Occipital lobe (tissue), 3 donors: Measurements from ENCODE around the gene PTGES3. TPM values are rescaled to one million over a fixed set of nuclear protein-coding genes. Genes with fewer than 3 reads are reported as not detected.

ENCODE experiments used
- DNase-seq: peaks from one replicate; lab custom pipeline; 2025; lab: John Stamatoyannopoulos, UW
- small RNA-seq: library from RNA; depleted of rRNA; stranded (forward); fragments of <200 nt; gene quantifications from one replicate; pipeline ENCODE3, GENCODE V24; 2014
- total RNA-seq: library from RNA; depleted of rRNA; stranded (reverse); fragments of >200 nt; gene quantifications from one replicate; pipeline ENCODE4 v1.2.3, GENCODE V29; 2014

PTGES3 gene
- total RNA-seq, 1 donor from 2014 or later, result 86.4 TPM

DNA sequence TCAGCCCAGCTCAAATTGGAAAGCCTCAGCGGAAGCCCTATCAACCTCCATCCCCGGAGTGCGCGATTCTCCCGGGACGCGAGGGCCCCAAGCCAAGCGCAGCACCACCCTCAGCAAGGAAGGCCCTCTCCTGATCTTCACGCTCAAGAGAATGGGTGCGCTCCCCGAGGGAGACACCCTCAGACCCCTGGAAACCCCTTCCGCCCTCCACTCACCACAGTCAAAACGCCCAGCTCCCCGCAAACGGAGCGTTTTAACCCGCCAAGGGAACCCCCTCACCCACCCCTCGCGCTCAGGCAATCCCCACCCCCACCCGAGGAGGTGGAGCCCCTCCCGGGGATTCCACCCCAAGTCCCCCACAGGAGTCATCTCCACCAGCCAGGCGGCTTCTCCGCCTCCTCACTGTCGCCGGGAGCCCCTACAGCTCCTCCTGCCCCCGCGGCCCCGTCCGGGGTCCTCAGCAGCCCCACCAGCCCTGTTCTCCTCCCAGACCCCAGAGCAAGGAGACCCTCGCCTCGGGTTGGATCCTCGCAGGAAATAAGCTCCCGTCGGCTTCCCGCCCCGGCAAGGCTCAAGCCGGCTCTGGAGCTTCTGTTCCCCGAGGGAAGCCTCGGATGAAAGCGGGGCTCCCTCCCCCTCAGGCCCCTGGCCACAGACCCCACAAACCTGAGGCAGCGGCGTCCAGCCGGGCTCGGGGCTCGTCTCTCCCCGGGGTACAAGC is 58.5 kb downstream of the PTGES3 start:
- DNase-seq, result peak; percentile 47

DNA sequence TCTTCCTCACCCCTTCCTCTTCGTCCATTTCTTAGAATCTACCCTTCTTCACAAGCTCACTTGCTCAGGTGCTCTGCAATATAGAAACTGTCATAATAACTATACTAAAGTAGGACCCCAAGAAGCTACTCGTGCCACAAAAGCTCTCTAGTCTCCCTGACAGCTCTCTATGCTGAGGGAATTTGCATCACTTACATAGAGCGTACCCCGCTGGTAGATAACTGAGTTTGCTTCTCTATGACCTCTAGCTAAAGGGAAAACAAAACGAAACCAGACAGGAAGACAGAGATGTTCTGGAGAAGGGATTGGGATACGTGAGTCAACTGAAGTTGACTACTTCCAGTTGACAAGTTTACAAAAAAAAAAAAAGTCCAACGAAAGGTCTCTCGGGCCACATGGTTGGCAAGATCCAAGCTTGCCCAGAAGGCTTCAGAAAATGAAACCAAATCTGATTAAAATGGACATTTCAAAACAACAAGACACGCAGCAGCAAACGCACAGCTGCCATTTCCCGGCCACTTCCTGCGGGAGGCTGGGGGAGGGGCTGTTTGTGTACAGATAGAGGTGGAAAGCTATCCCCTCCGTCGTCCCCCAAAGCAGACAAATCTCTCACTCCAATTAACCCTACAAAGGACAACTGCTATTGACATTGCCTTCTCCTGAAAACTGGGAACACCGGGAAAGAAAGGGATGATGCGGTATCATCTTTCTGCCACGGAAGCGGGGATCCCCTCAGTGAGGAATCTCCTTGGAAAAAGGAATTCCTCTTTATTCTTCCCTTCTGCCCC is 59.2 kb downstream of the PTGES3 start:
- DNase-seq, result peak; percentile 41

DNA sequence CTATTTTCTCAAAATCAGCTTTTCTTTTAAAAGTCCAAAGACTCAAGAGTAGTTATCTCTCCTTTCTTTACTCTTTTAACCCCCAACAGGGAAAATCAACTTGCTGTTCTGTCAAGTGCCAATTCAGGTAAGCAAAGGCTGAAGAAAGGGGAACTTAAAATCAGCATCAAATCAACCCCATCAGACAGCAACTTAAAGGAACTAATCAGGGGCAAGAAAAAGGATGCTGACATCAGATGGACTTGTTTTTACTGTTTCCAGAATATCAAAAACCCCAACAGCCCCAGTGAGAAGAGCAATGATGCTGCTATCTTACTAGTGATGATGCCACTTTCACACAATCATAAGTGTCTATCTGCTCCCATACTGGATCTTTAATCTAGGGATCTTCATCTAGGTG is 61.4 kb downstream of the PTGES3 start:
- DNase-seq, result no peak

DNA sequence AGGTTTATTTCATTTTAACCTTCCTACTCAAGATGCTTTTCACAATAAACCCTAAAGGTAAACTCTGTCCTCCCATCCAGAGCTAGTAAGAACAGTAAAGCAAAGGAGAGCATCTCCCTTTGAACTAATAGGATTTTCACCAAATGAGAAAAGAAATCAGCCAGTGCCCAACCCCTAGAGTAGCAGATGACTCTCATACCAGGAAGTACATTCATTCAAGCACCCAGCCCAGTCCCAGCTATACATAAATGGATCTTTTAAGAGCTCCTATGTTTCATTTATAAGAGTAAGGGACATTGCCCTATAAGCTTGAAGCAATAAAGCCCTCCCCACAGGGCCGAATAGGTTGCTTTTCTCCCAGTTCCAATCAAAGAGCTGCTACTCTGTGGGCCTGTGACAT is 65.5 kb downstream of the PTGES3 start:
- DNase-seq, result no peak

DNA sequence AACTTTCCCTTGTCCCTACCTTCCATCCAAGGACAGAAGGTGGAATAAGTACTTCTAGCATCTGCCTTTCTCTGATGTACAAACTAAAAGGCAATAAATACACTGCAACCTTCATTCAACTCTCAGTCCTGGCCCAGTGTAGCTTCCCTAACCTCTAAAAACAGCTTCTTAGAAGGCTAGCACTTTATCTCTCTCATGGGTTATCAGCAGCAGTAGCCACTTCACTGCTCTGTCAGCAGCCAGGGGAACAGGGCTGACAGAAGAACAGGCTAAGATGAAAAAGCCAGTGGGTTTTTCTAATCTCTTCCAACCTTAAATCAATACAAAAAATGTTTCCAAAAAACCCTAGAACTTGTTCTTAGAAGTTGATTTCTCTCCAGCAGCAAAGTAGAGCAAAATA is 71.2 kb downstream of the PTGES3 start:
- no peak for DNase-seq

DNA sequence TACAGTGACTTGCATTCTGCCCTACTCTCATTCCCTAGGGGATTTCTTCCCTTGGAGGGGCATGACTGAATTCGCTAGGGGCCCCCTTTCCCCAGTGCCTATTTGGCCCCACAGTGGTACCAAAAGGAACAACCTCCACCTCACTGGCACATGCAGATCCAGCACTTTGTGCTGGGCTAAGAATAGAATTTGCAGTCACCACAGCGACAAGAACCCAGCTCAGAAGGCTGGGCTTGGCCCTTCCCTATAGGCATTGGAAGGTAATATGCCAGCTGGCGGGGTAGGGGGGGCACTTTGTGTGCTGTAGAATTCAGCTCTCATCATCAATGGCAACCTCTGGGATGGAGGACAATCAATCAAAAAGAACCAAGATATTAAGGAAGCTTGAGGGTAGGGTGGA is 71.8 kb downstream of the PTGES3 start:
- no peak for DNase-seq

DNA sequence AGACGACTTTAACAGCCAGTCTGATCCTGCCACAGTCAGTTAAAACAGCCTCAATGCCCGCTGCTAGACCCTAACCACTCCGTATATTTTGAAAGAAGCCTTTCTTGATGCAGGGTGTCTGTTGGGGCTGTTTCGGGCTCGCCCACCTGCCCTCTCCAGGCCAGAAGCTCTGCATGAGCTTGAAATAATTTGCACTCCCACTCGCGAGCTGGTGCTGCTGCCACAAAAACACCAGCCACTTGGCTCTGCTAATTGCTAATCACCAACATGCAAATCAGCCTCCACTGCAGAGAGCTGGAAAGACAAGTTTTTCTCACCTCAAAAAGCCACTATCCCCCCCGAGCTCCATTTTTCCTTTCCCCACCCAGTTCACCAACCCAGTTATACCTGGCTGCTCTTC is 73.5 kb downstream of the PTGES3 start:
- peak; percentile 17 for DNase-seq

Small RNA genes within 50 kb of the gene (small RNA-seq; reads per million reads assigned to genes)
- gene RN7SL809P (not detected), gene SNORD59A (5,919 reads per million, percentile 100 among the genes with 10 or more reads in this experiment)

Other genes starting within 250 kb of the PTGES3 start
- gene TIMELESS, start 238.9 kb downstream of the PTGES3 start, total RNA-seq, result 10.9 TPM
- 0.62 TPM for gene MIP, start 233.6 kb downstream of the PTGES3 start, total RNA-seq
- gene SPRYD4, start 219.7 kb downstream of the PTGES3 start, total RNA-seq, result 1.6 TPM
- gene GLS2, start 200.1 kb downstream of the PTGES3 start, total RNA-seq, result 5.9 TPM
- 3.0 TPM for gene RBMS2, start 166.5 kb downstream of the PTGES3 start, total RNA-seq
- 10.0 TPM for gene BAZ2A, start 58.0 kb downstream of the PTGES3 start, total RNA-seq
- gene ATP5F1B, start 42.3 kb downstream of the PTGES3 start, total RNA-seq, result 359 TPM
- 1,394 TPM for gene NACA, start 37.0 kb upstream of the PTGES3 start, total RNA-seq
- 32.8 TPM for gene PRIM1, start 64.0 kb upstream of the PTGES3 start, total RNA-seq
- gene HSD17B6, start 75.0 kb upstream of the PTGES3 start, total RNA-seq, result 1.2 TPM
- gene SDR9C7, start 246.1 kb upstream of the PTGES3 start, total RNA-seq, result 0.31 TPM